ENCODE results near the gene KIFAP3.

- TF ChIP-seq POLR2AphosphoS5 (IDR thresholded peaks at IDR 0.05; ENCODE audit: borderline replicate concordance, low read depth, low read length) = no peak
- TF ChIP-seq EZH2 (IDR thresholded peaks at IDR 0.05) = no peak
- TF ChIP-seq FOXP2 (optimal IDR thresholded peaks at IDR 0.05; ENCODE audit: control extremely low read depth, extremely low read length, insufficient read depth) = no peak
Measured at GRCh38 chr1:169933984-169934725, 140.3 kb downstream of the KIFAP3 start.
